Kidney (tissue), 14 donors: ENCODE measurements around the gene PGM1. TPM values are rescaled to one million over a fixed set of nuclear protein-coding genes. Genes with fewer than 3 reads are reported as not detected.

ENCODE experiments used
- DNase-seq, 5 donors: peaks; one replicate each; pipeline ENCODE4 v3.0.0-alpha.2; 2013 to 2020
- FAIRE-seq: peaks from 2 replicates; lab custom pipeline; 2012; peaks lifted over from hg19 to GRCh38; lab: Jason Lieb, UNC
- H3K27ac ChIP-seq, 2 donors: one replicate each; pipeline ENCODE4 v1.7.0; 2013; ENCODE audit warnings: low read depth in 2 of 2, low read length in 2 of 2, inconsistent platforms in 1 of 2
- H3K27me3 ChIP-seq: one replicate; pipeline ENCODE4 v1.7.1; 2013; ENCODE audit warnings: low read length, inconsistent platforms; ENCODE audit not compliant: control insufficient read depth, insufficient read depth
- H3K36me3 ChIP-seq, 3 donors: one replicate each; pipeline versions ENCODE4 v1.7.0 to v1.7.1; 2013; ENCODE audit warnings: low read length in 3 of 3, control low read depth in 1 of 3, inconsistent platforms in 1 of 3; ENCODE audit not compliant: insufficient read depth in 3 of 3, control insufficient read depth in 2 of 3
- H3K4me1 ChIP-seq, 3 donors: one replicate each; pipeline versions ENCODE4 v1.7.0 to v1.7.1; 2013; ENCODE audit warnings: low read length in 3 of 3, inconsistent platforms in 1 of 3, low read depth in 1 of 3; ENCODE audit not compliant: control insufficient read depth in 2 of 3, insufficient read depth in 2 of 3
- H3K4me3 ChIP-seq, 3 donors: one replicate each; pipeline versions ENCODE4 v1.7.0 to v1.8.1; 2013; ENCODE audit warnings: low read length in 3 of 3, control low read depth in 1 of 3, inconsistent platforms in 1 of 3
- H3K9ac ChIP-seq, 3 donors: one replicate each; pipeline versions ENCODE4 v1.7.0 to v1.7.1; 2013; ENCODE audit warnings: low read length in 3 of 3, control low read depth in 1 of 3, inconsistent platforms in 1 of 3
- H3K9me3 ChIP-seq, 3 donors: one replicate each; pipeline versions ENCODE4 v1.7.0 to v1.7.1; 2013; ENCODE audit warnings: low read length in 3 of 3, control low read depth in 1 of 3, inconsistent platforms in 1 of 3; ENCODE audit not compliant: control insufficient read depth in 2 of 3, insufficient read depth in 1 of 3
- intact Hi-C: fragments of 100-400 bp; cut with DNase I; formaldehyde crosslinking; loops from one replicate; pipeline ENCODE4 v1.11.1; 2022
- polyA plus RNA-seq: library from polyadenylated mRNA; stranded (reverse); fragments of 350-450 nt; fragmentation: Illumina TruSeq; extraction: RNeasy Lipid Tissue Mini Kit (QIAGEN cat#74804); gene quantifications from one replicate; pipeline ENCODE4 v1.2.3, GENCODE V29; 2014; ENCODE audit warnings: low read depth, low replicate concordance; ENCODE audit not compliant: insufficient read depth
- total RNA-seq: library from RNA; stranded (reverse); fragmentation: NEBNext Ultra II Directional; extraction: Animal tissue kit (Norgen Biotek cat#: 25700); gene quantifications from one replicate; pipeline ENCODE4 v1.2.1, GENCODE V29; 2021
- TF ChIP-seq, protein P1 (sequence below): IDR thresholded peaks from 3 replicates; pipeline ENCODE4 v1.5.1; 2012; ENCODE audit warnings: mild to moderate bottlenecking, moderate library complexity, borderline replicate concordance; ENCODE audit not compliant: insufficient read depth; ENCODE audit errors: extremely low read depth
- donor health status: control.
- donor health status: control.
- donor health status: control.
- donor health status: control.
- donor health status: control.
- donor health status: DM: yes; HTN: yes; CAD: no.
- donor health status: Normal renal cell carcinoma (clear cell type).

Gene PGM1
- total and polyA plus RNA-seq, 2 donors from 2014 or later, result 40.3 to 59.3 TPM

DNA sequence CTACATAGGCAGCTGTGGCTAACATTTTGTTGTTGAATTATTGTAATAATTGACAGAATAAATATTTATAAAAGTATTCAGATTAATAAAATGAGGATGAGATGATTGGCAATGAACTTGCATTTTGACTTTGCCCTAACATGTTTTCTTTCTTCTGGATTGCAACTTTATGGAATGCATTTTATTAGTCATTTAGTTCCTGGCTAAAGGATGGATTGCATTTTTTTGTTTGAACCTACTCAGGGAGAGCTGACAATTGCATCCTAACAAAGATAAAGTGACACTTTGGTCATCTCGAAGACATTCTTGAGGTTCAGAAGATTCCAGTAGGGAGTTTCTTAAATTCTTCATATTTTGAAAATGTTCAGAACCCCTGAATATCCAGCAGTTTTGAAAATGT, 37.5 kb downstream of the PGM1 start:
- H3K4me1 ChIP-seq, result no peaks in the 10 kb centered on the region
- TF ChIP-seq, protein P1, sequence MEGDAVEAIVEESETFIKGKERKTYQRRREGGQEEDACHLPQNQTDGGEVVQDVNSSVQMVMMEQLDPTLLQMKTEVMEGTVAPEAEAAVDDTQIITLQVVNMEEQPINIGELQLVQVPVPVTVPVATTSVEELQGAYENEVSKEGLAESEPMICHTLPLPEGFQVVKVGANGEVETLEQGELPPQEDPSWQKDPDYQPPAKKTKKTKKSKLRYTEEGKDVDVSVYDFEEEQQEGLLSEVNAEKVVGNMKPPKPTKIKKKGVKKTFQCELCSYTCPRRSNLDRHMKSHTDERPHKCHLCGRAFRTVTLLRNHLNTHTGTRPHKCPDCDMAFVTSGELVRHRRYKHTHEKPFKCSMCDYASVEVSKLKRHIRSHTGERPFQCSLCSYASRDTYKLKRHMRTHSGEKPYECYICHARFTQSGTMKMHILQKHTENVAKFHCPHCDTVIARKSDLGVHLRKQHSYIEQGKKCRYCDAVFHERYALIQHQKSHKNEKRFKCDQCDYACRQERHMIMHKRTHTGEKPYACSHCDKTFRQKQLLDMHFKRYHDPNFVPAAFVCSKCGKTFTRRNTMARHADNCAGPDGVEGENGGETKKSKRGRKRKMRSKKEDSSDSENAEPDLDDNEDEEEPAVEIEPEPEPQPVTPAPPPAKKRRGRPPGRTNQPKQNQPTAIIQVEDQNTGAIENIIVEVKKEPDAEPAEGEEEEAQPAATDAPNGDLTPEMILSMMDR, result no peak
- H3K27ac ChIP-seq, result no peak overlapping the region
- H3K36me3 ChIP-seq, result peaks cover 0 to 14% (median 14%) of the 10 kb centered on the region in 3 donors
- H3K9me3 ChIP-seq, result no peaks in the 10 kb centered on the region
- intact Hi-C loops, result no loop called here
- H3K9ac ChIP-seq, result no peak overlapping the region
- H3K27me3 ChIP-seq, result no peaks in the 10 kb centered on the region
- H3K4me3 ChIP-seq, result no peak overlapping the region
- FAIRE-seq (no peak), DNase-seq (no peak)

DNA sequence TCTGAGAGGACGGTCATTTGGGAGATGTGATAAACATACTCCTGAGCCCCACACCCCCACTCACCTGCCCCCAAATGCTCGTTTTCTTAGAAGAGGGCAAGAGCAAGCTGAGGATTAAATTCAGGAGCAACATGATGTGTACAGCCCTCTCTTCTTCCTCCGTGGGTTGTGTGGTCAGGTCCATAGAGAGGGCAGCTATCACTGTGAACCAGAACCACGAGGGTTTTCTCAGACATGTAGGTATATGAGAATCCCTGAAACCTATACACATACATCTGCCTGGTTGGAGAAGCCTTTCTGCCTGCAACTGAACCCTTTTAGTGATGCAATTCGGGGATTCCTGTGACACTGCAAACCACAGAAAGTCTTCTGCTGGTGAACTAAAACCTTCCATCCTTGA, 38.9 kb downstream of the PGM1 start:
- no peaks in the 10 kb centered on the region for H3K4me1 ChIP-seq
- no peak overlapping the region for H3K4me3 ChIP-seq
- H3K9me3 ChIP-seq, result no peaks in the 10 kb centered on the region
- intact Hi-C loops, result no loop called here
- H3K9ac ChIP-seq, result no peak overlapping the region
- no peak for FAIRE-seq
- no peak overlapping the region for H3K27ac ChIP-seq
- H3K36me3 ChIP-seq, result peaks cover 0 to 17% (median 14%) of the 10 kb centered on the region in 3 donors
- no peak for DNase-seq
- H3K27me3 ChIP-seq, result no peaks in the 10 kb centered on the region
- TF ChIP-seq, protein P1, result no peak

- FAIRE-seq (no peak), DNase-seq (no peak)
- Histone ChIP-seq H3K27me3 (no peaks in the 10 kb centered on the region), H3K9ac (no peak overlapping the region), H3K4me3 (no peak overlapping the region), H3K27ac (no peak overlapping the region), H3K9me3 (no peaks in the 10 kb centered on the region), H3K4me1 (no peaks in the 10 kb centered on the region), H3K36me3 (peaks cover 0 to 19% (median 14%) of the 10 kb centered on the region in 3 donors)
- intact Hi-C loops, result no loop called here
- TF ChIP-seq, protein P1, result no peak
Measured at GRCh38 chr1:63633281-63633680, 40.1 kb downstream of the PGM1 start.

DNA sequence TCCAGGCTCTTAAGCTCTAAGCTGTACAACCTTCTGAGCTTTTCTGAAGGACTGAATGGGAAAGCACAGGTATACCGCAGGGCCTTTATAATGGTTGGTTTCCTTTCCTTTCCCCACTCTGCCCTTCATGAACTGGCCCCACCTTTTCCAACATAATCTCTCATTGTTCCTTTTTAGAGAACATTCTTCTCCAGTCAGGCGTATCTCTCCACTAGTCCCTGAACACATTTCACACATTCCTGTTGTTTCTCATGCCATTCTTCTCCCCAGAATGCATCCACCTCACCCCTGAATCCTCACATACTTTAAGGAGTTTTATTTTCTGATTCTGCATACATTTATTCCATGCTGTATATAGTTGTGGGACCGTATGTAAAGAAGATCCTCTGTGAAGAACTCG, 41.3 kb downstream of the PGM1 start:
- TF ChIP-seq, protein P1, result no peak
- H3K27ac ChIP-seq, result no peak overlapping the region
- H3K9ac ChIP-seq, result no peak overlapping the region
- H3K27me3 ChIP-seq, result no peaks in the 10 kb centered on the region
- H3K9me3 ChIP-seq, result no peaks in the 10 kb centered on the region
- FAIRE-seq (no peak), DNase-seq (peak in 2 of 5 donors; percentile 51 to 62)
- no peak overlapping the region for H3K4me3 ChIP-seq
- intact Hi-C loops, result no loop called here
- peaks cover 0 to 22% (median 15%) of the 10 kb centered on the region in 3 donors for H3K36me3 ChIP-seq
- H3K4me1 ChIP-seq, result peaks cover 0 to 7% (median 0%) of the 10 kb centered on the region in 3 donors
